Ovary (tissue), 3 donors: Measurements from ENCODE around the gene ABL1.

Experiments used
- POLR2A ChIP-seq: fragments of 450-650 bp; IDR thresholded peaks from one replicate; pipeline ENCODE4 v1.6.1; 2017; ENCODE audit warnings: antibody characterized with exemption, mild to moderate bottlenecking, moderate library complexity
- TF ChIP-seq, protein P1 (sequence below), 3 donors: fragments of 450-650 bp in 2 of 3; fragments of 200-600 bp in 1 of 3; IDR thresholded peaks; one replicate each; pipeline versions ENCODE4 v1.5.1 to v1.8.0; 2016 to 2022; ENCODE audit warnings: antibody characterized with exemption in 3 of 3, mild to moderate bottlenecking in 1 of 3
- donor health status: DM: no; HTN: no; CAD: no.

DNA sequence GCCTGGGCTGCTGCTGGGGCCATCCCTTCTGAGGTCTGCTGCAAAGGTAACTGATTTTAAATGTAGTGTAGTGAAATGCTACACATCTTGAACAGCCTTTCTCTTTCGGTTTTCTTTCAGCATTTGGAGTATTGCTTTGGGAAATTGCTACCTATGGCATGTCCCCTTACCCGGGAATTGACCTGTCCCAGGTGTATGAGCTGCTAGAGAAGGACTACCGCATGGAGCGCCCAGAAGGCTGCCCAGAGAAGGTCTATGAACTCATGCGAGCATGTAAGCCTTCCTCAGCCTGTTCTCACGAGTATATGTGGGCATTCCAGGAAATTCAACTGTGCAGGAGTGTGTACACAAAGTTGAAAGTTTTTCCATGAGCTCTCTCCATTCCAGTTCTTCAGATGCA lies 43.2 kb downstream of the ABL1 start:
- TF ChIP-seq, protein P1, sequence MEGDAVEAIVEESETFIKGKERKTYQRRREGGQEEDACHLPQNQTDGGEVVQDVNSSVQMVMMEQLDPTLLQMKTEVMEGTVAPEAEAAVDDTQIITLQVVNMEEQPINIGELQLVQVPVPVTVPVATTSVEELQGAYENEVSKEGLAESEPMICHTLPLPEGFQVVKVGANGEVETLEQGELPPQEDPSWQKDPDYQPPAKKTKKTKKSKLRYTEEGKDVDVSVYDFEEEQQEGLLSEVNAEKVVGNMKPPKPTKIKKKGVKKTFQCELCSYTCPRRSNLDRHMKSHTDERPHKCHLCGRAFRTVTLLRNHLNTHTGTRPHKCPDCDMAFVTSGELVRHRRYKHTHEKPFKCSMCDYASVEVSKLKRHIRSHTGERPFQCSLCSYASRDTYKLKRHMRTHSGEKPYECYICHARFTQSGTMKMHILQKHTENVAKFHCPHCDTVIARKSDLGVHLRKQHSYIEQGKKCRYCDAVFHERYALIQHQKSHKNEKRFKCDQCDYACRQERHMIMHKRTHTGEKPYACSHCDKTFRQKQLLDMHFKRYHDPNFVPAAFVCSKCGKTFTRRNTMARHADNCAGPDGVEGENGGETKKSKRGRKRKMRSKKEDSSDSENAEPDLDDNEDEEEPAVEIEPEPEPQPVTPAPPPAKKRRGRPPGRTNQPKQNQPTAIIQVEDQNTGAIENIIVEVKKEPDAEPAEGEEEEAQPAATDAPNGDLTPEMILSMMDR (IDR thresholded peaks at IDR 0.05) = no peak
- no peak for TF ChIP-seq POLR2A
